Activated CD4-positive, alpha-beta T cell treated with anti-CD3 and anti-CD28 coated beads, Interleukin-2, amount 10 ng/mL, durations not matched to agents 7 days and 5 days (primary cell): ENCODE results near the gene FAM161A. TPM values are rescaled to one million over a fixed set of nuclear protein-coding genes. Genes with fewer than 3 reads are reported as not detected.
"Not testable (repeated sequence)": the region's sequence is repeated elsewhere in the genome, so short reads cannot be mapped to it uniquely, and the experiment has no call there.

Source experiments
- CTCF ChIA-PET: fragments of 350-600 bp; sonication (Branson Sonifier 250); formaldehyde crosslinking; loops from one replicate; lab custom pipeline; 2021; ENCODE audit warnings: antibody characterized with exemption; lab: Charles Lee
- POLR2A ChIA-PET: fragments of 350-600 bp; sonication (Branson Sonifier 250); formaldehyde crosslinking; loops from one replicate; lab custom pipeline; 2021; ENCODE audit warnings: antibody characterized with exemption; lab: Charles Lee
- DNase-seq: peaks from one replicate; pipeline ENCODE4 v3.0.0-alpha.2; 2020
- H3K27ac Mint-ChIP-seq: one replicate; pipeline ENCODE4 v1.8.0; 2021; ENCODE audit warnings: mild to moderate bottlenecking, moderate library complexity, mixed read lengths
- H3K27me3 Mint-ChIP-seq: one replicate; pipeline ENCODE4 v1.8.0; 2021; ENCODE audit warnings: mixed read lengths
- H3K36me3 Mint-ChIP-seq: one replicate; pipeline ENCODE4 v1.8.0; 2021; ENCODE audit warnings: low read depth, mixed read lengths
- H3K4me1 Mint-ChIP-seq: one replicate; pipeline ENCODE4 v1.8.0; 2021; ENCODE audit warnings: mixed read lengths
- H3K4me3 Mint-ChIP-seq: one replicate; pipeline ENCODE4 v1.8.0; 2021; ENCODE audit warnings: mild to moderate bottlenecking, moderate library complexity, mixed read lengths
- H3K9me3 Mint-ChIP-seq: one replicate; pipeline ENCODE4 v1.8.0; 2021; ENCODE audit warnings: mixed read lengths
- total RNA-seq, 2 experiments: library from RNA; stranded (reverse); gene quantifications; one replicate each; pipeline ENCODE4 v1.2.3, GENCODE V29; 2021

FAM161A gene
- total RNA-seq, 2 experiments from 2014 or later, result 4.0 to 4.4 TPM

DNA sequence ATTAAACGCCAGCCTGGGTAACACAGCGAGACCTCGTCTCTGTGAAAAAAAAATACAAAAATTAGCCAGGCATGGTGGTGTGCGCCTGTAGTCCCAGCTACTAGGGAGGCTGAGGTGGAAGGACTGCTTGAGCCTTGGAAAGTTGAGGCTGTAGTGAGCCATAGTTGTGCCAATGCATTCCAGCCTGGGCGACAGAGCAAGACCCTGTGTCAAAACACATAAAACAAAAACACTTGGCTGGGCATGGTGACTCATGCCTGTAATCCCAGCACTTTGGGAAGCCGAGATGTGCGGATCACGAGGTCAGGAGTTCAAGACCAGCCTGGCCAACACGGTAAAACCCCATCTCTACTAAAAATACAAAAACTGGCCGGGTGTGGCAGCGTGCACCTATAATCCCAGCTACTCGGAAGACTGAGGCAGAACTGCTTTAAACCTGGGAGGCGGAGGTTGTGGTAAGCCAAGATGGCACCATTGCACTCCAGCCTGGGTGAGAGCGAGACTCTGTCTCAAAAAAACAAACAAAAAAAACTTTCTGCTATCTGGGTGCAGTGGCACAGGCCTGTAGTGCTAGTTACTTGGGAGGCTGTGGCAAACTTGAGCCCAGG is 12.7 kb upstream of the FAM161A start:
- not testable (repeated sequence) for H3K9me3 Mint-ChIP-seq, H3K4me3 Mint-ChIP-seq, H3K4me1 Mint-ChIP-seq, DNase-seq, H3K27ac Mint-ChIP-seq, H3K27me3 Mint-ChIP-seq
- H3K36me3 Mint-ChIP-seq, result peaks cover 54% of the 10 kb centered on the region
- ChIA-PET CTCF (interaction anchor here (0.6 kb wide), 2 partner anchors 14 to 16 kb away, joined by 3 read pairs; no protein-coding TSS in a partner anchor), POLR2A (interaction anchor here (0.6 to 0.7 kb wide), 2 partner anchors 16 to 698 kb away, joined by 4 read pairs; no protein-coding TSS in a partner anchor)

DNA sequence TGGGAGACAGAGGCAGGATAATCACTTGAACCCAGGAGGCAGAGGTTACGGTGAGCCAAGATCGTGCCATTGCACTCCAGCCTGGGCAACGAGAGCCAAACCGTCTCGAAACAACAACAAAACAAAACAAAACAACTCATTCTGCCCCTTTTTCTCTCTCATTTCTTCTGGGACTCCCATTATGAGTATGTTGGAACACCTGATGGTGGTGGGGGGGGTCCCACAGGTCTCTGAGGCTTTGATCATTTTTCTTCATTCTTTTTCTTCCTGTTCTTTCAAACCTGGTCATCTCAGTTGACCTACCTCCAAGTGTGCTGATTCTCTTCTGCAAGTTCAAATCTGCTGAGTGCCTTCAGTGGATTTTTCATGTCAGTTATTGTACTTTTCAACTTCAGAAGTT is 8.2 kb upstream of the FAM161A start:
- Mint-ChIP-seq H3K4me3 (no peak overlapping the region), H3K36me3 (peaks cover 29% of the 10 kb centered on the region), H3K27me3 (no peaks in the 10 kb centered on the region), H3K4me1 (peaks cover 1% of the 10 kb centered on the region), H3K27ac (no peak overlapping the region), H3K9me3 (no peaks in the 10 kb centered on the region)
- ChIA-PET POLR2A (no interaction called here), CTCF (interaction anchor here (1.0 kb wide), 1 partner anchor 20 kb away, joined by 3 read pairs; no protein-coding TSS in a partner anchor)
- no peak for DNase-seq

DNA sequence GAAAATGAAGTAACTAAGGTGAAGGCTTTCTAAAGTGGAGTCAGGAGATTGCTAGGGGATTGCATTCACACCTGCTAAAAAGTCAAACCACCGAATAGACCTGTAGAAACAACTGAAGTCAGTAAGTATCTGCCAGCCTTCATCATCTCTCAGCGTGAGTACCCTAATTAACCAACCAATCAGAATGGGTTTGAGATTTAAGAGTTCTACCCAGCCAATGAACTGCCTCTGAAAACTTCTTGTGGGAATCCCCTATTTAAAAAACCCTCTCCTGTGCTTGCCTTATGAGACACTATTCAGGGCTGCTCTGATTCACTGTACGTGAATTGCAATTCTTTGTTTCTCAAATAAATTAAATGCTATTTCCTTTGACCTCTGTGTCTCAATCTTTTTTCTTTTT is 3.4 kb upstream of the FAM161A start:
- H3K36me3 Mint-ChIP-seq, result peaks cover 7% of the 10 kb centered on the region
- H3K27ac Mint-ChIP-seq, result no peak overlapping the region
- no peaks in the 10 kb centered on the region for H3K27me3 Mint-ChIP-seq
- H3K4me3 Mint-ChIP-seq, result no peak overlapping the region
- H3K9me3 Mint-ChIP-seq, result no peaks in the 10 kb centered on the region
- ChIA-PET POLR2A (no interaction called here), CTCF (interaction anchor here (0.7 to 1.0 kb wide), 2 partner anchors 10 to 558 kb away, joined by 3 to 6 read pairs; no protein-coding TSS in a partner anchor)
- no peak for DNase-seq
- H3K4me1 Mint-ChIP-seq, result peaks cover 26% of the 10 kb centered on the region

DNA sequence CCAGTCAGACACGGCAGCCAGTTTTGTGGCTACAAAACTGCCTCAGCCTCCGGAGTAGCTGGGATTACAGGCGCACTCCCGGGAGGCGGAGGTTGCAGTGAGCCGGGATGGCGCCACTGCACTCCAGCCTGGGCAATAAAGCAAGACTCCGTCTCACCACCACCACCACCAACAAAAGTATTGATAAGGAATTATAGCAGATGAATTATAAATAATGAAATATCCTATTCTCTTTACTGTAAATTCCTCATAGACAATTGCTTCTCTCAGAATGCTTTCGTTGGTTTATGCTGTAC is 1.4 kb upstream of the FAM161A start:
- H3K4me3 Mint-ChIP-seq, result peak overlapping the region; percentile 90
- no peaks in the 10 kb centered on the region for H3K27me3 Mint-ChIP-seq
- ChIA-PET POLR2A (no interaction called here), CTCF (interaction anchor here (1.2 kb wide), 1 partner anchor 19 kb away, joined by 4 read pairs; no protein-coding TSS in a partner anchor)
- peaks cover 26% of the 10 kb centered on the region for H3K4me1 Mint-ChIP-seq
- DNase-seq, result no peak
- H3K36me3 Mint-ChIP-seq, result peaks cover 5% of the 10 kb centered on the region
- no peaks in the 10 kb centered on the region for H3K9me3 Mint-ChIP-seq
- peak overlapping the region; percentile 38 for H3K27ac Mint-ChIP-seq

DNA sequence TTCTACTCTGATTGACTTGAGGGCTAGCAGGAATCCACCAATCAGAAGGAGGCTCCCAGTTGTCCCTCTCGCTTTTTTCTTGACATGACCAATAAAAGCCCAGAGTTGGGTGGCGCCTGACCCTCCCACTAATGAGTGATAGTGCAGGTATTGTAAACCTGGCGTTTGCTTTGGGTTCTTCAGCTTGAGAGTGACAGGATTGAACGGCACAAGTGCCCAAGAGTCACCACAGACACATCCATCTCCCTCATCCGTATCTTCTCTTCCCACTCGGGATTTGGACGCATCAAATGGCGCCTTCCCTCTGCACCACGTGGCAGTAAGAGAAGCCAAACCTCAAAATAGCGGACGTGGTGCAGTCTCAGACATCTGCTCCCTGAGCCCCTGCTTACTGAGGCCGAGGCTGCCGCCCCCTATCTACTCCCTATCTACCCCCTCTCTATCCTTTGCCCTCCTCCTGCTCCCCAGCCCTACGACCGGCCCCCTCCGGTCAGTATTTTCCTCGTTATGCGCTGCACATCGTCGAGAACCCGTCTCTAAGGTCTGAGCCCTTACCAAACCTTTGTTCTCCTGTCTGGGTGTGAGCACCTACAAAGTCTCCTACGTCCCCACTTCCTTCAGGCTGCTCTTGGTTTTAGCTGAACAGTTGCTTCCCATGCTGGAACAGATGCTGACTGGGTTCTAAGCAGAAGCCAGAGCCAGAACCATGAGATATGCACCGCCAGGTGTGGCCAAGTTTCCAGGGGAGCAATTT is 881 bp upstream of the FAM161A start:
- H3K27ac Mint-ChIP-seq, result peak overlapping the region; percentile 92
- peaks cover 26% of the 10 kb centered on the region for H3K4me1 Mint-ChIP-seq
- peak overlapping the region; percentile 90 for H3K4me3 Mint-ChIP-seq
- no peaks in the 10 kb centered on the region for H3K27me3 Mint-ChIP-seq
- no peaks in the 10 kb centered on the region for H3K9me3 Mint-ChIP-seq
- ChIA-PET CTCF (interaction anchor here (1.2 kb wide), 1 partner anchor 20 kb away, joined by 4 read pairs; no protein-coding TSS in a partner anchor), POLR2A (no interaction called here)
- peak; percentile 95 for DNase-seq
- peaks cover 5% of the 10 kb centered on the region for H3K36me3 Mint-ChIP-seq

DNA sequence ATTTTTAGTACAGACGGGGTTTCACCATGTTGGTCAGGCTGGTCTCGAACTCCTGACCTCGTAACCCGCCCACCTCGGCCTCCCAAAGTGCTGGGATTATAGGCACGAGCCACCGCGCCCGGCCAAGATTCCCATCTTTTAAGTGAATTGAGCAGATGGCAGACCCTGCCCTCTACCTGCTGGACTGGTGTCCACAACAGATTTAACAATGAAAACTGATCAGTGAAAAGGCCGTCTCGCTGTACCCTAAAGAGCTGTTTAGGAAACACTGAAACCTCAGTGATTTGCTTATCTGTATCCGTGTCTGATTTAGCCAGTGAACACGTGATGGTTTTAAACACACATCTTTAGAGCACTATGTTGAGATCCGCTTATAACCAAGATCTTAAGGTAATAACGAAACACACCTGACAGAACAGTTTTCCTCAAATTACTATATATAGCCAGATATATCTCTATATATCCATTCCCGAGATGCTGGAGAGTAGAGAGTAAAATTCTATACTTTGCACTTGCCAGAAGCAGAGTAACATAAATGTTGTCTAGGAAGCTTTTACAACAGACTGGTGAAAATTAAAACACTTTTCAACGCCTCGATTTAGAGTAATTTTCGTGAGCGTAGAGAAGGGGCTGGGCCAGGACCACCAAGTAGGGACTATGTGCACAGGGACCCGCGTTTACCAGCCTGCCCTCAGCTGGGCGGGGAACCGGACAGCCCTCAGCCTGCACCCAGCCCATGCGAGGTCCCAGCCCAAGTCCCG is 594 bp downstream of the FAM161A start:
- ChIA-PET CTCF (interaction anchor here (0.9 to 1.9 kb wide), 2 partner anchors 17 to 27 kb away, joined by 3 to 4 read pairs; no protein-coding TSS in a partner anchor), POLR2A (no interaction called here)
- peaks cover 5% of the 10 kb centered on the region for H3K36me3 Mint-ChIP-seq
- peak; percentile 6 for DNase-seq
- no peaks in the 10 kb centered on the region for H3K27me3 Mint-ChIP-seq
- H3K4me1 Mint-ChIP-seq, result peaks cover 26% of the 10 kb centered on the region
- peak overlapping the region; percentile 92 for H3K27ac Mint-ChIP-seq
- no peaks in the 10 kb centered on the region for H3K9me3 Mint-ChIP-seq
- peak overlapping the region; percentile 90 for H3K4me3 Mint-ChIP-seq

DNA sequence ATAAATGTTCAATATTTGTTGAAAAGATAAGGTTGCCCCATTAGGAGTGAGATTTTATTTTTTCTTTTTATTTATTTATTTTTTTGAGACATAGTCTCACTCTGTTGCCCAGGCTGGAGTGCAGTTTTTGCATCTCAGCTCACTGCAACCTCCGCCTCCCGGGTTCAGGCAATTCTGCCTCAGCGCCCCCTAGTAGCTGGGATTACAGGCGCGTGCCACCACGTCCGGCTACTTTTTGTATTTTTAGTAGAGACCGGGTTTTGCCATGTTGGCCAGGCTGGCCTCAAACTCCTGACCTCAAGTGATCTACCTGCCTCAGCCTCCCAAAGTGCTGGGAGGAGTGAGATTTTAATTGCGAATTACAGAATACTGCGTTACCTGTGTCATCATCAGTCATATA is 2.6 kb downstream of the FAM161A start:
- H3K27ac Mint-ChIP-seq, H3K27me3 Mint-ChIP-seq, H3K9me3 Mint-ChIP-seq, H3K4me3 Mint-ChIP-seq, POLR2A ChIA-PET, DNase-seq, H3K36me3 Mint-ChIP-seq: not testable (repeated sequence)
- CTCF ChIA-PET, result interaction anchor here (0.6 kb wide), 1 partner anchor 381 kb away, joined by 6 read pairs; no protein-coding TSS in a partner anchor
- peaks cover 21% of the 10 kb centered on the region for H3K4me1 Mint-ChIP-seq

DNA sequence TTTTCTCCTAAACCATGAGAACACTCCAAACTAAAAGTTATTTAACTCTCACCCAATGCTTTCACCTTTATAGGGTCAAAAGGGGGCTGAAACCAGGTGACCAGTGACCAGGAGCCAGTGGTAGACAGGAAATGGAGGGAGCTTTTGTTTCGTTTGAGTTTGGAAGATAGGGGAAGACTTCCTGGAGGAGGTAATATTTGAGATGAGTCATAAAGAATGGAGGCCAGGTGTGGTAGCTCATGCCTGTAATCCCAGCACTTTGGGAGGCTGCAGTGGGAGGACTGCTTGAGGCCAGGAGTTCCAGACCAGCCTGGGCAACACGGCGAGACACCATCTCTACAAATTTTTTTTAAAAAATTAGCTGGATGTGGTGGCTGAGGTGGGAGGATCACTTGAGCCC is 8.5 kb downstream of the FAM161A start:
- CTCF ChIA-PET, result no interaction called here

DNA sequence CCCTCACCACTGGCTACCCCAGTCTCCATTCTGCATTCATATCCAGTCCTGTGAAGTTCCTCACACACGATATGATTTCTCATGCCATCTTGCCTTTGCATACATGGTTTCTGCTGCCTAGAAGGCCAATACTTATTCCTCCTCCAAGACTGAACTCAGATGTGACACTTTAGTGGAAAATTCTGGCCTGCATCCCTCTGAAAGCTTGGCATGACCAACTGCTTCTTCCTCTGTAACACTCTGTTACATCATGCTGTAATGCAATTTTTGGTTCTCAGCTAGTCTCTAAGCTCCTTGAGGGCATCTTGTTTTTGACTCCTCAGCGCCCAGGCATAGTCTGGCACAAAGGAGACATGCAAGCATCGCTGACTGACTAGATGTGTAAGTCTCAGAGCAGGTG is 12.6 kb downstream of the FAM161A start:
- Mint-ChIP-seq H3K4me3 (no peak overlapping the region), H3K9me3 (no peaks in the 10 kb centered on the region), H3K4me1 (no peaks in the 10 kb centered on the region), H3K36me3 (no peaks in the 10 kb centered on the region), H3K27me3 (no peaks in the 10 kb centered on the region), H3K27ac (no peak overlapping the region)
- ChIA-PET CTCF (interaction anchor here (1.0 to 1.2 kb wide), 2 partner anchors 22 to 28 kb away, joined by 3 read pairs; no protein-coding TSS in a partner anchor), POLR2A (no interaction called here)
- no peak for DNase-seq

More for the DNA sequence above, 8.5 kb downstream of the FAM161A start:
- Mint-ChIP-seq H3K4me3 (no peak overlapping the region), H3K36me3 (no peaks in the 10 kb centered on the region), H3K4me1 (no peaks in the 10 kb centered on the region), H3K27ac (no peak overlapping the region), H3K9me3 (no peaks in the 10 kb centered on the region), H3K27me3 (no peaks in the 10 kb centered on the region)
- no peak for DNase-seq
- POLR2A ChIA-PET, result no interaction called here

DNA sequence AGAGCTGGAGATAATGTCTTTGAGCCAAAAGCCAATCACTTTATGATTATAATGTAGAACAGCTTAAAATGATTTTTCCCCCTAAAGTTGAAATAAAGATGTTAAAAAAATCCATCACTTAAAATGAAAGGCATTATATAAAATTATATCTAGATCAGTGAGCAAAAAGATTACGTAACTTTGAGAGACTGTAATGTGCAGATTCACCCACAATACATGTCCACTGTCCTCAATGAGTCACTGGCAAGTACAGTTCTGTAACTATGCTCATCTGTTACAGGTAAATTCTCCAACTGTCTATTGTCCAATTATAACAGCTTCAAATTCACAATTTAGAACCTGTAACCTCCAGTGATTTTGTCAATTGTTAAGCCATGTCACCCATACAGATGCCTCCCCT is 19.0 kb downstream of the FAM161A start:
- peaks cover 2% of the 10 kb centered on the region for H3K36me3 Mint-ChIP-seq
- no peak overlapping the region for H3K27ac Mint-ChIP-seq
- H3K27me3 Mint-ChIP-seq, result no peaks in the 10 kb centered on the region
- H3K9me3 Mint-ChIP-seq, result peaks cover 2% of the 10 kb centered on the region
- POLR2A ChIA-PET, result no interaction called here
- no peak overlapping the region for H3K4me3 Mint-ChIP-seq
- DNase-seq, result no peak
- H3K4me1 Mint-ChIP-seq, result no peaks in the 10 kb centered on the region
- CTCF ChIA-PET, result no interaction called here

DNA sequence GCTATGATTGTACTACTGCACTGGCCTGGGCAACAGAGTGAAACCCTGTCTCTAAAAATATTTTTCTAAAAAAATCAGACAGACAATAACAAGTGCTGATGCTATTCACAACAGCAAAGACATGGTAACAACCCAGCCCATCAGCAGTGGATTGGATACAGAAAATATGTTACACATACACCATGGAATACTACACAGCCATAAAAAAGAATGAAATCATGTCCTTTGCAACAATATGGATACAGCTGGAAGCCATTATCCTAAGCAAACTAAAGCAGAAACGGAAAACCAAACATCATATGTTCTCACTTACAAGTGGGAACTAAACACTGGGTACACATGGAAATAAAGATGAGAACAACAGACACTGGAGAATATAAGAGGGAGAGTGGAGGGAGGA is 19.9 kb downstream of the FAM161A start:
- Mint-ChIP-seq H3K9me3 (peaks cover 2% of the 10 kb centered on the region), H3K36me3 (peaks cover 2% of the 10 kb centered on the region), H3K27me3 (no peaks in the 10 kb centered on the region), H3K4me1 (no peaks in the 10 kb centered on the region), H3K27ac (no peak overlapping the region), H3K4me3 (no peak overlapping the region)
- CTCF ChIA-PET, result interaction anchor here (0.6 to 1.1 kb wide), 2 partner anchors 12 to 761 kb away, joined by 3 to 5 read pairs; no protein-coding TSS in a partner anchor
- POLR2A ChIA-PET, result no interaction called here
- DNase-seq, result no peak

DNA sequence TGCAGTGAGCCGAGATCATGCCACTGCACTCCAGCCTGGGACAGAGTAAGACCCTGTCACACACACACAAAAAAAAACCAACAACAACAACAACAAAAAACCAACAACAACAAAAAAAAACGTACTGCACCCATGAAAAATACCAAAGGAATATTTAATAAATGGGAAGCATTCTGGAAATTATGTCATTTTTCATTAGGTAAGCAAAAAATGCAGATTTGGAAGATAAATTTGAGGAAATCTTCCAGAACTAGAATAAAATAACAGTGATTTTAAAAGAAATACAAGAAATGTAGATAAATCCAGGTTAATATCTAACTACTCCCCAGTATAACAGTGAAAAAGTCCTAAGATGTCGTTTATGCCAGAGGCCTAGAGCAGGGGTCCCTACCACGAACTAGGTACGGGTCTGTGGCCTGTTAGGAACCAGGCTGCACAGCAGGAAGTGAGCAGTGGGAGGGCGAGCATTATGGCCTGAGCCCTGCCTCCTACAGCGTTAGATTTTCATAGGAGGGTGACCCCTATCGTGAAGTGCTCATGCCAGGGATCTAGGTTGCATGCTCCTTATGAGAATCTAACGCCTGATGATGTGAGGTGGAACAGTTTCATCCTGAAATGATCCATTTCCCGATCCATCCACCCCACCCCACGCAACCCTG is 21.5 kb downstream of the FAM161A start:
- ChIA-PET CTCF (no interaction called here), POLR2A (no interaction called here)
- H3K4me1 Mint-ChIP-seq, result no peaks in the 10 kb centered on the region
- H3K9me3 Mint-ChIP-seq, result peaks cover 2% of the 10 kb centered on the region
- H3K36me3 Mint-ChIP-seq, result peaks cover 2% of the 10 kb centered on the region
- no peak overlapping the region for H3K4me3 Mint-ChIP-seq
- no peaks in the 10 kb centered on the region for H3K27me3 Mint-ChIP-seq
- no peak for DNase-seq
- no peak overlapping the region for H3K27ac Mint-ChIP-seq
